Adipose tissue (tissue), 3 donors: ENCODE measurements around the gene PPP2R2D. TPM values are rescaled to one million over a fixed set of nuclear protein-coding genes. Genes with fewer than 3 reads are reported as not detected.
A peak's percentile ranks its signal among the peaks of the same experiment; 100 is the strongest.

Experiments used
- H3K27ac ChIP-seq: one replicate; pipeline ENCODE4 v1.5.1; 2013; ENCODE audit warnings: low read depth, low read length
- WGBS, 3 donors: extraction: QIAGEN DNeasy Blood & Tissue Kit; methylation state at CpG; one replicate each; pipeline ENCODE4 v1.1.7; 2013; 5-methylcytosine and 5-hydroxymethylcytosine counted together
- polyA plus RNA-seq, 3 donors: library from polyadenylated mRNA; stranded (reverse); fragments of 200-250 nt; gene quantifications; one replicate each; pipeline ENCODE4 v1.2.3, GENCODE V29; 2013
- donor health status: healthy with polysubstance abuse.
- donor health status: Bipolar disorder and iron deficiency.
- donor health status: healthy.

PPP2R2D gene
- polyA plus RNA-seq = 100 to 1,000 TPM in 1 of 3 donors, 10 to 100 TPM in 2; 17.0 to 100 (median 18.5) TPM

- H3K27ac ChIP-seq = peak within 1 kb of the TSS; percentile 87
Observed at GRCh38 chr10:131900350-131901152, at the start of gene PPP2R2D. TSS of gene PPP2R2D (plus strand) at chr10:131901008. CDS start at chr10:131901149, 141 bp downstream.

GRCh38 chr10:131851346-131851745 is 49.5 kb upstream of the PPP2R2D start:
- 83 to 91% (median 86%) methylated on average over 11 of the region's 11 CpGs for WGBS, 3 donors
- no peak overlapping the region for H3K27ac ChIP-seq

More at GRCh38 chr10:131900350-131901152, at the start of gene PPP2R2D:
- 0 to 1% (median 0%) methylated on average over 68 to 106 of the region's 107 CpGs for WGBS, 3 donors

GRCh38 chr10:131852176-131852822 is 48.5 kb upstream of the PPP2R2D start:
- H3K27ac ChIP-seq = no peak overlapping the region
- 90 to 96% (median 92%) methylated on average over 32 of the region's 32 CpGs for WGBS, 3 donors

- 82 to 91% (median 87%) methylated on average over 22 to 25 of the region's 25 CpGs for WGBS, 3 donors
- no peak overlapping the region for H3K27ac ChIP-seq
Observed at GRCh38 chr10:131852823-131853609, 47.8 kb upstream of the PPP2R2D start.

- WGBS, 3 donors = 88 to 93% (median 92%) methylated on average over 13 of the region's 13 CpGs
- no peak overlapping the region for H3K27ac ChIP-seq
Observed at GRCh38 chr10:131853610-131853964, 47.2 kb upstream of the PPP2R2D start.

- WGBS, 3 donors = 74 to 84% (median 79%) methylated on average over 18 to 22 of the region's 22 CpGs
- H3K27ac ChIP-seq = no peak overlapping the region
Observed at GRCh38 chr10:131854579-131855335, 46.1 kb upstream of the PPP2R2D start.

GRCh38 chr10:131855461-131856401 is 45.1 kb upstream of the PPP2R2D start:
- H3K27ac ChIP-seq = no peak overlapping the region
- 77 to 79% (median 78%) methylated on average over 23 of the region's 23 CpGs for WGBS, 3 donors

GRCh38 chr10:131856441-131857094 is 44.2 kb upstream of the PPP2R2D start:
- no peak overlapping the region for H3K27ac ChIP-seq
- whole genome bisulfite sequencing, 3 donors = 75 to 82% (median 80%) methylated on average over 17 to 18 of the region's 18 CpGs

GRCh38 chr10:131857156-131858117 is 43.4 kb upstream of the PPP2R2D start:
- H3K27ac ChIP-seq = no peak overlapping the region
- WGBS, 3 donors = 78 to 87% (median 85%) methylated on average over 33 of the region's 33 CpGs

- no peak overlapping the region for H3K27ac ChIP-seq
- 70 to 87% (median 73%) methylated on average over 11 of the region's 11 CpGs for WGBS, 3 donors
Observed at GRCh38 chr10:131858118-131858515, 42.7 kb upstream of the PPP2R2D start.

- WGBS, 3 donors = 84 to 89% (median 88%) methylated on average over 35 of the region's 35 CpGs
- no peak overlapping the region for H3K27ac ChIP-seq
Observed at GRCh38 chr10:131858583-131859340, 42.0 kb upstream of the PPP2R2D start.

- 61 to 79% (median 70%) methylated on average over 9 of the region's 9 CpGs for WGBS, 3 donors
- no peak overlapping the region for H3K27ac ChIP-seq
Observed at GRCh38 chr10:131859341-131860020, 41.3 kb upstream of the PPP2R2D start.

GRCh38 chr10:131860311-131860710 is 40.5 kb upstream of the PPP2R2D start:
- WGBS, 3 donors = 63 to 75% (median 74%) methylated on average over 7 of the region's 7 CpGs
- no peak overlapping the region for H3K27ac ChIP-seq

GRCh38 chr10:131860806-131861440 is 39.9 kb upstream of the PPP2R2D start:
- 26 to 45% (median 42%) methylated on average over 11 of the region's 11 CpGs for WGBS, 3 donors
- no peak overlapping the region for H3K27ac ChIP-seq
